Neural cell (in vitro differentiated cells): ENCODE results near the gene NFAT5. TPM values are rescaled to one million over a fixed set of nuclear protein-coding genes. Genes with fewer than 3 reads are reported as not detected.

Source experiments
- H2AFZ ChIP-seq: fragments of 200-600, 300-800 bp; sonication (generic), shearing (Covaris generic); 2 replicates; pipeline ENCODE4 v1.6.0; 2014; ENCODE audit warnings: low read depth, mild to moderate bottlenecking, antibody characterized with exemption, low read length, moderate library complexity
- H3F3A ChIP-seq: fragments of 200-600 bp; shearing (Covaris generic); 2 replicates; pipeline ENCODE4 v1.6.1; 2016; ENCODE audit warnings: mild to moderate bottlenecking, moderate library complexity, mixed read lengths, antibody characterized with exemption, low read length; ENCODE audit not compliant: insufficient read depth, poor library complexity, severe bottlenecking
- H3K27ac ChIP-seq: fragments of 200-600, 300-800 bp; sonication (generic), shearing (Covaris generic); 2 replicates; pipeline ENCODE4 v1.5.1; 2014; ENCODE audit warnings: mild to moderate bottlenecking, low read length, moderate library complexity
- H3K27me3 ChIP-seq: fragments of 300-800, 200-600 bp; sonication (generic), shearing (Covaris generic); 2 replicates; pipeline ENCODE4 v1.6.0; 2014; ENCODE audit warnings: mild to moderate bottlenecking, low read depth, low read length, moderate library complexity; ENCODE audit not compliant: insufficient read depth
- H3K36me3 ChIP-seq: fragments of 300-800, 200-600 bp; sonication (generic), shearing (Covaris generic); 2 replicates; pipeline ENCODE4 v1.5.1; 2014; ENCODE audit warnings: mild to moderate bottlenecking, antibody characterized with exemption, low read length, moderate library complexity; ENCODE audit not compliant: insufficient read depth
- H3K4me2 ChIP-seq: fragments of 300-800, 200-600 bp; sonication (generic), shearing (Covaris generic); 2 replicates; pipeline ENCODE4 v1.6.0; 2014; ENCODE audit warnings: mild to moderate bottlenecking, low read length
- H3K4me3 ChIP-seq: fragments of 300-800, 200-600 bp; sonication (generic), shearing (Covaris generic); 2 replicates; pipeline ENCODE4 v1.5.1; 2014; ENCODE audit warnings: mild to moderate bottlenecking, low read length, moderate library complexity
- H3K79me2 ChIP-seq: fragments of 200-600 bp; shearing (Covaris generic); replicated peaks from 2 replicates; pipeline ENCODE4 v1.6.0; 2014; ENCODE audit warnings: mild to moderate bottlenecking, low read length, moderate library complexity; ENCODE audit not compliant: insufficient read depth
- H3K9ac ChIP-seq: fragments of 300-800, 200-600 bp; sonication (generic), shearing (Covaris generic); 2 replicates; pipeline ENCODE4 v1.6.1; 2016; ENCODE audit warnings: mild to moderate bottlenecking, low read length, mixed read lengths
- H3K9me2 ChIP-seq: fragments of 200-600 bp; shearing (Covaris generic); 2 replicates; pipeline ENCODE4 v1.6.1; 2016; ENCODE audit warnings: mild to moderate bottlenecking, low read length, mixed read lengths; ENCODE audit not compliant: insufficient read depth
- H3K9me3 ChIP-seq: fragments of 200-600, 300-800 bp; sonication (generic), shearing (Covaris generic); 2 replicates; pipeline ENCODE4 v1.6.1; 2016; ENCODE audit warnings: mild to moderate bottlenecking, mixed run types, low read length, moderate library complexity, mixed read lengths
- H4K20me1 ChIP-seq: fragments of 200-600 bp; shearing (Covaris generic); 2 replicates; pipeline ENCODE4 v1.6.1; 2016; ENCODE audit warnings: mild to moderate bottlenecking, mixed run types; ENCODE audit not compliant: insufficient read depth
- EP300 ChIP-seq: fragments of 450-650 bp; conservative IDR thresholded peaks from 2 replicates; pipeline ENCODE4 v1.6.1; 2014; ENCODE audit warnings: antibody characterized with exemption, mild to moderate bottlenecking, moderate library complexity; ENCODE audit not compliant: poor library complexity, severe bottlenecking
- EZH2 ChIP-seq: fragments of 200-600, 300-800 bp; shearing (Covaris generic), sonication (generic); IDR thresholded peaks from 2 replicates; pipeline ENCODE4 v1.6.1; 2014; ENCODE audit warnings: antibody characterized with exemption, low read length, borderline replicate concordance, mild to moderate bottlenecking; ENCODE audit not compliant: insufficient read depth, poor library complexity, severe bottlenecking
- MXI1 ChIP-seq: fragments of 450-650 bp; conservative IDR thresholded peaks from 2 replicates; pipeline ENCODE4 v1.6.1; 2014; ENCODE audit warnings: antibody characterized with exemption, mild to moderate bottlenecking; ENCODE audit not compliant: poor library complexity, severe bottlenecking
- POLR2AphosphoS5 ChIP-seq: IDR thresholded peaks from 2 replicates; pipeline ENCODE4 v1.6.1; 2012
- RAD21 ChIP-seq: fragments of 450-650 bp; conservative IDR thresholded peaks from 2 replicates; pipeline ENCODE4 v1.6.1; 2014; ENCODE audit warnings: antibody characterized with exemption, mild to moderate bottlenecking, moderate library complexity
- SMC3 ChIP-seq: fragments of 450-650 bp; conservative IDR thresholded peaks from 2 replicates; pipeline ENCODE4 v1.6.1; 2014; ENCODE audit warnings: antibody characterized with exemption, mild to moderate bottlenecking, moderate library complexity; ENCODE audit not compliant: poor library complexity
- TAF1 ChIP-seq: IDR thresholded peaks from 2 replicates; pipeline ENCODE4 v1.6.1; 2012; ENCODE audit warnings: low read depth
- polyA plus RNA-seq: library from polyadenylated mRNA; depleted of rRNA; stranded (reverse); fragments of >200 nt; gene quantifications from 2 replicates; pipeline ENCODE4 v1.2.3, GENCODE V29; 2014
- TF ChIP-seq, protein P1 (sequence below): fragments of 450-650 bp; IDR thresholded peaks from 2 replicates; pipeline ENCODE4 v1.5.1; 2014; ENCODE audit warnings: antibody characterized with exemption, mild to moderate bottlenecking, moderate library complexity; ENCODE audit not compliant: poor library complexity, severe bottlenecking
- TF ChIP-seq, protein P2 (sequence below): IDR thresholded peaks from 2 replicates; pipeline ENCODE4 v1.6.1; 2012; ENCODE audit warnings: borderline replicate concordance

Gene NFAT5
- polyA plus RNA-seq, 1 donor from 2014 or later = 9.2 TPM

DNA sequence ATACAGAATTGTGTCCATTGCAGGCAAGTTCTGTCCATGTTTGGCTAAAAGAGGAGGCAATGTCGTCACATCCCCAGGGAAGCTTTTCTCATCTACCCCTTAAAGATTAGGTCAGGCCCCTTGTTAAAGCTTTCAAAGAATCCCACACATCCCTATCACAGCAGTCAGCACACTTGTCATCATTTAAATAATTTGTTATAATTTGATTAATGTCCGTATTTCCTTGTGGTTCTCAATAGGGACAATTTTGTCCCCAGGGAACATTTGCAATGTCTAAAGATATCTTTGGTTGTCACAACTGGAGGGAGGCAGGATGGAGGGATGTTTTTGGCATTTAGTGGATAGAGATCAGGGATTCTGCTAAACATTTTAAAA is 28.1 kb upstream of the NFAT5 start:
- TF ChIP-seq SMC3 = no peak
- H3K9ac ChIP-seq = no peak overlapping the region
- no peak overlapping the region for H3K4me2 ChIP-seq
- no peaks in the 10 kb centered on the region for H3K9me2 ChIP-seq
- H3K27me3 ChIP-seq = no peaks in the 10 kb centered on the region
- H4K20me1 ChIP-seq = no peaks in the 10 kb centered on the region
- no peak overlapping the region for H3K4me3 ChIP-seq
- H3K79me2 ChIP-seq = no peaks in the 10 kb centered on the region
- H3K36me3 ChIP-seq = no peaks in the 10 kb centered on the region
- H2AFZ ChIP-seq = no peak overlapping the region
- no peaks in the 10 kb centered on the region for H3F3A ChIP-seq
- no peaks in the 10 kb centered on the region for H3K9me3 ChIP-seq
- H3K27ac ChIP-seq = no peak overlapping the region

DNA sequence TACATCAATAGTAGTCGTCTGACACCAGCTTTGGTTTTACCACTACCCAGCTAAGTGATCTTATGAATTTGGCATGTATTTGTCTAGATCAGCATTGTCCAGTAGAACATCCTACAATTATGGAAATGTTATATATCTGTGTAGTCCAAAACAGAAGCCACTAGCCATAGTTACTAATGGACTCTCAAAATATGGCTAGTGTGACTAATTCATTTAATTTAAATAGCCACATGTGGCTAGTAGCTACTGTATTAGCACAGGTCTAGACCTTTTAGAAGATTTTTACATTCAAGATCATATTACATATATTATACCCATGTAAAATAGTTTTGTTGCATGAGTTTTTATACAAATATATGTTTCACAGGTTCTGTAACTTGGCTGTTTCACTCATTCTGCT is 27.0 kb upstream of the NFAT5 start:
- H3K4me2 ChIP-seq = no peak overlapping the region
- H2AFZ ChIP-seq = no peak overlapping the region
- TF ChIP-seq POLR2AphosphoS5 (no peak), MXI1 (no peak), SMC3 (no peak), TAF1 (no peak), EP300 (no peak), EZH2 (no peak), RAD21 (no peak)
- TF ChIP-seq, protein P1, sequence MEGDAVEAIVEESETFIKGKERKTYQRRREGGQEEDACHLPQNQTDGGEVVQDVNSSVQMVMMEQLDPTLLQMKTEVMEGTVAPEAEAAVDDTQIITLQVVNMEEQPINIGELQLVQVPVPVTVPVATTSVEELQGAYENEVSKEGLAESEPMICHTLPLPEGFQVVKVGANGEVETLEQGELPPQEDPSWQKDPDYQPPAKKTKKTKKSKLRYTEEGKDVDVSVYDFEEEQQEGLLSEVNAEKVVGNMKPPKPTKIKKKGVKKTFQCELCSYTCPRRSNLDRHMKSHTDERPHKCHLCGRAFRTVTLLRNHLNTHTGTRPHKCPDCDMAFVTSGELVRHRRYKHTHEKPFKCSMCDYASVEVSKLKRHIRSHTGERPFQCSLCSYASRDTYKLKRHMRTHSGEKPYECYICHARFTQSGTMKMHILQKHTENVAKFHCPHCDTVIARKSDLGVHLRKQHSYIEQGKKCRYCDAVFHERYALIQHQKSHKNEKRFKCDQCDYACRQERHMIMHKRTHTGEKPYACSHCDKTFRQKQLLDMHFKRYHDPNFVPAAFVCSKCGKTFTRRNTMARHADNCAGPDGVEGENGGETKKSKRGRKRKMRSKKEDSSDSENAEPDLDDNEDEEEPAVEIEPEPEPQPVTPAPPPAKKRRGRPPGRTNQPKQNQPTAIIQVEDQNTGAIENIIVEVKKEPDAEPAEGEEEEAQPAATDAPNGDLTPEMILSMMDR = no peak
- TF ChIP-seq, protein P2, sequence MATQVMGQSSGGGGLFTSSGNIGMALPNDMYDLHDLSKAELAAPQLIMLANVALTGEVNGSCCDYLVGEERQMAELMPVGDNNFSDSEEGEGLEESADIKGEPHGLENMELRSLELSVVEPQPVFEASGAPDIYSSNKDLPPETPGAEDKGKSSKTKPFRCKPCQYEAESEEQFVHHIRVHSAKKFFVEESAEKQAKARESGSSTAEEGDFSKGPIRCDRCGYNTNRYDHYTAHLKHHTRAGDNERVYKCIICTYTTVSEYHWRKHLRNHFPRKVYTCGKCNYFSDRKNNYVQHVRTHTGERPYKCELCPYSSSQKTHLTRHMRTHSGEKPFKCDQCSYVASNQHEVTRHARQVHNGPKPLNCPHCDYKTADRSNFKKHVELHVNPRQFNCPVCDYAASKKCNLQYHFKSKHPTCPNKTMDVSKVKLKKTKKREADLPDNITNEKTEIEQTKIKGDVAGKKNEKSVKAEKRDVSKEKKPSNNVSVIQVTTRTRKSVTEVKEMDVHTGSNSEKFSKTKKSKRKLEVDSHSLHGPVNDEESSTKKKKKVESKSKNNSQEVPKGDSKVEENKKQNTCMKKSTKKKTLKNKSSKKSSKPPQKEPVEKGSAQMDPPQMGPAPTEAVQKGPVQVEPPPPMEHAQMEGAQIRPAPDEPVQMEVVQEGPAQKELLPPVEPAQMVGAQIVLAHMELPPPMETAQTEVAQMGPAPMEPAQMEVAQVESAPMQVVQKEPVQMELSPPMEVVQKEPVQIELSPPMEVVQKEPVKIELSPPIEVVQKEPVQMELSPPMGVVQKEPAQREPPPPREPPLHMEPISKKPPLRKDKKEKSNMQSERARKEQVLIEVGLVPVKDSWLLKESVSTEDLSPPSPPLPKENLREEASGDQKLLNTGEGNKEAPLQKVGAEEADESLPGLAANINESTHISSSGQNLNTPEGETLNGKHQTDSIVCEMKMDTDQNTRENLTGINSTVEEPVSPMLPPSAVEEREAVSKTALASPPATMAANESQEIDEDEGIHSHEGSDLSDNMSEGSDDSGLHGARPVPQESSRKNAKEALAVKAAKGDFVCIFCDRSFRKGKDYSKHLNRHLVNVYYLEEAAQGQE = no peak
- H3K4me3 ChIP-seq = no peak overlapping the region
- no peaks in the 10 kb centered on the region for H4K20me1 ChIP-seq
- H3K36me3 ChIP-seq = no peaks in the 10 kb centered on the region
- no peaks in the 10 kb centered on the region for H3F3A ChIP-seq
- no peaks in the 10 kb centered on the region for H3K9me2 ChIP-seq
- H3K9me3 ChIP-seq = no peaks in the 10 kb centered on the region
- H3K27ac ChIP-seq = no peak overlapping the region
- H3K9ac ChIP-seq = no peak overlapping the region
- no peaks in the 10 kb centered on the region for H3K27me3 ChIP-seq
- no peaks in the 10 kb centered on the region for H3K79me2 ChIP-seq

GRCh38 chr16:69542974-69543373 is 22.8 kb upstream of the NFAT5 start:
- no peaks in the 10 kb centered on the region for H3K9me2 ChIP-seq
- no peak overlapping the region for H3K4me2 ChIP-seq
- no peaks in the 10 kb centered on the region for H3K27me3 ChIP-seq
- H3K9ac ChIP-seq = no peak overlapping the region
- H3K9me3 ChIP-seq = no peaks in the 10 kb centered on the region
- H3F3A ChIP-seq = no peaks in the 10 kb centered on the region
- H3K27ac ChIP-seq = no peak overlapping the region
- no peak for TF ChIP-seq EZH2
- no peak overlapping the region for H3K4me3 ChIP-seq
- H3K79me2 ChIP-seq = no peaks in the 10 kb centered on the region
- H2AFZ ChIP-seq = no peak overlapping the region
- H4K20me1 ChIP-seq = no peaks in the 10 kb centered on the region
- no peaks in the 10 kb centered on the region for H3K36me3 ChIP-seq
